ENCODE results near the gene FASTKD1. TPM values are rescaled to one million over a fixed set of nuclear protein-coding genes. Genes with fewer than 3 reads are reported as not detected.

FASTKD1 gene
- total and polyA plus RNA-seq, 12 donors, result 42.4 to 243 (median 88.5) TPM

GRCh38 chr2:169490834-169491233 is 82.8 kb downstream of the FASTKD1 start:
- ATAC-seq (no peak), DNase-seq (no peak)
- no peaks in the 10 kb centered on the region for H3K9me3 ChIP-seq
- TF ChIP-seq, protein P1, sequence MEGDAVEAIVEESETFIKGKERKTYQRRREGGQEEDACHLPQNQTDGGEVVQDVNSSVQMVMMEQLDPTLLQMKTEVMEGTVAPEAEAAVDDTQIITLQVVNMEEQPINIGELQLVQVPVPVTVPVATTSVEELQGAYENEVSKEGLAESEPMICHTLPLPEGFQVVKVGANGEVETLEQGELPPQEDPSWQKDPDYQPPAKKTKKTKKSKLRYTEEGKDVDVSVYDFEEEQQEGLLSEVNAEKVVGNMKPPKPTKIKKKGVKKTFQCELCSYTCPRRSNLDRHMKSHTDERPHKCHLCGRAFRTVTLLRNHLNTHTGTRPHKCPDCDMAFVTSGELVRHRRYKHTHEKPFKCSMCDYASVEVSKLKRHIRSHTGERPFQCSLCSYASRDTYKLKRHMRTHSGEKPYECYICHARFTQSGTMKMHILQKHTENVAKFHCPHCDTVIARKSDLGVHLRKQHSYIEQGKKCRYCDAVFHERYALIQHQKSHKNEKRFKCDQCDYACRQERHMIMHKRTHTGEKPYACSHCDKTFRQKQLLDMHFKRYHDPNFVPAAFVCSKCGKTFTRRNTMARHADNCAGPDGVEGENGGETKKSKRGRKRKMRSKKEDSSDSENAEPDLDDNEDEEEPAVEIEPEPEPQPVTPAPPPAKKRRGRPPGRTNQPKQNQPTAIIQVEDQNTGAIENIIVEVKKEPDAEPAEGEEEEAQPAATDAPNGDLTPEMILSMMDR (IDR thresholded peaks at IDR 0.05), result no peak
- no peak overlapping the region for H3K4me3 ChIP-seq
- intact Hi-C loops (cut with DNase I), result no loop called here
- no peaks in the 10 kb centered on the region for H3K27me3 ChIP-seq
- peaks cover 0 to 91% (median 18%) of the 10 kb centered on the region in 9 donors for H3K36me3 ChIP-seq
- no peaks in the 10 kb centered on the region for H3K4me1 ChIP-seq
- no peak overlapping the region for H3K27ac ChIP-seq

DNA sequence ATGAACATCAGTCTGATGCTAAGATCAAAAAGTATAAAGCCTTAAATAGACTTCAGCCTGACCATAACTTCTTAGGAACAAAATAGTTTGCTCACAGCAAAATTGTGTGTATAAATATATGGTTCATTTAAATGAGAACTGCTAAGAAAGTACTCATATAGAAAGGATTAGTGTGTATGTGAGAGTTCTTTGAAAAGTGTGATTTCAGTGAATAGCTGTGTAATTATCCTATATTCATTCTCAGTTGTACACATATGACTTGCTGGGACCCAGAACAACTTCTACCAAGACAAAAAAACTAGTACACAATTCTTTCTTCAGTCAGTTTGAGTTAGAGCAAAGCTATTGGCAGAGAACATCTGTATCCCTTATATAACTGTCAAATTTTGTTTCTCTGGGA is 87.2 kb downstream of the FASTKD1 start:
- no peaks in the 10 kb centered on the region for H3K4me1 ChIP-seq
- TF ChIP-seq, protein P1 (IDR thresholded peaks at IDR 0.05), result no peak
- intact Hi-C loops (cut with DNase I), result no loop called here
- no peak for ATAC-seq
- no peak overlapping the region for H3K4me3 ChIP-seq
- H3K9me3 ChIP-seq, result no peaks in the 10 kb centered on the region
- H3K36me3 ChIP-seq, result peaks cover 0 to 94% (median 15%) of the 10 kb centered on the region in 9 donors
- no peak for DNase-seq
- no peaks in the 10 kb centered on the region for H3K27me3 ChIP-seq
- H3K27ac ChIP-seq, result no peak overlapping the region

GRCh38 chr2:169485650-169486138 is 88.0 kb downstream of the FASTKD1 start:
- H3K9me3 ChIP-seq, result no peaks in the 10 kb centered on the region
- DNase-seq (no peak), ATAC-seq (no peak)
- 92 to 98% methylated on average over 1 of the region's 1 CpG for WGBS, 2 donors
- H3K4me3 ChIP-seq, result no peak overlapping the region
- no peaks in the 10 kb centered on the region for H3K27me3 ChIP-seq
- TF ChIP-seq, protein P1 (IDR thresholded peaks at IDR 0.05), result no peak
- intact Hi-C loops (cut with DNase I), result no loop called here
- H3K27ac ChIP-seq, result no peak overlapping the region
- H3K4me1 ChIP-seq, result no peaks in the 10 kb centered on the region
- H3K36me3 ChIP-seq, result peaks cover 0 to 89% (median 13%) of the 10 kb centered on the region in 9 donors

GRCh38 chr2:169480079-169480465 is 93.6 kb downstream of the FASTKD1 start:
- Histone ChIP-seq H3K27ac (peak overlapping the region in 8 of 10 donors; percentile 48 to 85 (median 72)), H3K36me3 (peaks cover 0 to 35% (median 13%) of the 10 kb centered on the region in 9 donors), H3K9me3 (no peaks in the 10 kb centered on the region), H3K27me3 (no peaks in the 10 kb centered on the region), H3K4me1 (peaks cover 0 to 21% (median 9%) of the 10 kb centered on the region in 9 donors), H3K4me3 (peak overlapping the region; percentile 59 to 92 (median 82))
- peak in 1 of 8 donors; percentile 2 for ATAC-seq
- 30 to 32% methylated on average over 9 of the region's 9 CpGs for WGBS, 2 donors
- TF ChIP-seq, protein P1 (IDR thresholded peaks at IDR 0.05), result no peak
- intact Hi-C loops (cut with DNase I), result no loop called here
- no peak for DNase-seq

Other genes with a start within 250 kb of the FASTKD1 start
- 1 to 10 TPM in 1 of 10 donors, under 1 TPM in 2, not detected in 7; 0.15 to 1.3 (median 0.39) TPM for gene LRP2, start 211.3 kb downstream of the FASTKD1 start, total RNA-seq
- under 1 TPM in 1 of 2 donors, not detected in 1; 0.06 TPM for gene LRP2, start 211.3 kb downstream of the FASTKD1 start, polyA plus RNA-seq
- gene BBS5, start 94.4 kb downstream of the FASTKD1 start, total RNA-seq, result 10 to 100 TPM in 1 of 10 donors, 1 to 10 TPM in 9; 6.3 to 10.3 (median 9.0) TPM
- gene BBS5, start 94.4 kb downstream of the FASTKD1 start, polyA plus RNA-seq, result 1 to 10 TPM; 4.7 to 5.9 TPM
- gene KLHL41, start 64.2 kb downstream of the FASTKD1 start, total RNA-seq, result 100 to 1,000 TPM; 105 to 185 (median 132) TPM
- 10 to 100 TPM; 32.5 to 37.7 TPM for gene KLHL41, start 64.2 kb downstream of the FASTKD1 start, polyA plus RNA-seq
- 10 to 100 TPM; 34.8 to 50.1 (median 40.9) TPM for gene PPIG, start 10.5 kb upstream of the FASTKD1 start, total RNA-seq
- gene PPIG, start 10.5 kb upstream of the FASTKD1 start, polyA plus RNA-seq, result 10 to 100 TPM; 15.6 to 94.5 TPM
- not detected for gene CFAP210, start 120.5 kb upstream of the FASTKD1 start, total RNA-seq
- under 1 TPM; 0.14 to 0.29 TPM for gene CFAP210, start 120.5 kb upstream of the FASTKD1 start, polyA plus RNA-seq
- gene PHOSPHO2, start 120.6 kb upstream of the FASTKD1 start, total RNA-seq, result 1 to 10 TPM; 1.4 to 4.1 (median 2.2) TPM
- gene PHOSPHO2, start 120.6 kb upstream of the FASTKD1 start, polyA plus RNA-seq, result 1 to 10 TPM; 1.1 to 1.4 TPM
- gene KLHL23, start 160.0 kb upstream of the FASTKD1 start, total RNA-seq, result 10 to 100 TPM in 4 of 10 donors, 1 to 10 TPM in 6; 6.8 to 18.6 (median 9.8) TPM
- gene KLHL23, start 160.0 kb upstream of the FASTKD1 start, polyA plus RNA-seq, result 10 to 100 TPM in 1 of 2 donors, 1 to 10 TPM in 1; 7.5 to 14.0 TPM
- 10 to 100 TPM; 45.7 to 66.3 (median 55.3) TPM for gene SSB, start 225.0 kb upstream of the FASTKD1 start, total RNA-seq
- gene SSB, start 225.0 kb upstream of the FASTKD1 start, polyA plus RNA-seq, result 10 to 100 TPM; 44.3 to 69.6 TPM